DND-41 (cell line): ENCODE measurements around the gene KLRD1.

Experiments used
- CTCF ChIP-seq: IDR thresholded peaks from 2 replicates; pipeline ENCODE4 v1.5.1; 2012; ENCODE audit warnings: borderline replicate concordance, low read length, moderate library complexity, mild to moderate bottlenecking; ENCODE audit not compliant: poor library complexity, severe bottlenecking; ENCODE audit errors: extremely low read depth
- EZH2 ChIP-seq: IDR thresholded peaks from 3 replicates; pipeline ENCODE4 v1.6.1; 2012; ENCODE audit warnings: borderline replicate concordance, low read depth, mild to moderate bottlenecking, moderate library complexity, low read length, inconsistent platforms; ENCODE audit not compliant: severe bottlenecking

DNA sequence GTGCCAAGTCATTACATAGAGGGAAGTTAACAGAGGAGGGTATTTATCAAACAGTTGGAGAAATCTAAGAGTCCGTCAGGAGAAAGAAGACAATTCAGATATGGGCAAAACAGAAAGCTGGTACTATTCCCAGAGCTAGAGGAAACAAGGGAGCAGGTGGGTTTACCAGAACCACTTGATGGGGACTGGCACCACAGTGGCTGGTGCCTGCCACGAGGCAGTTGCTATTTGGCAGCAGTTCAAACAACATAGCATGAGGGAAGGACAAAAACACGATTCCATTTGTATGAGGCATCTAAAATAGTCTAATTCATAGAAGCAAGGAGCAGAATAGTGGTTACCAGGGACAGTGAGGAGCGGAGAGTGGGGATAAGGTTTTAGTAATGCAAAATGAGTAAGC lies 24.6 kb upstream of the KLRD1 start:
- TF ChIP-seq CTCF (no peak), EZH2 (no peak)
